ENCODE results near the gene KCNIP1. TPM values are rescaled to one million over a fixed set of nuclear protein-coding genes. Genes with fewer than 3 reads are reported as not detected.

The KCNIP1 gene
- total and polyA plus RNA-seq, 2 of the 8 experiments (the other 6 are each of a cell fraction or from before 2014, with no cell fraction given), result 0.52 to 0.83 TPM

DNA sequence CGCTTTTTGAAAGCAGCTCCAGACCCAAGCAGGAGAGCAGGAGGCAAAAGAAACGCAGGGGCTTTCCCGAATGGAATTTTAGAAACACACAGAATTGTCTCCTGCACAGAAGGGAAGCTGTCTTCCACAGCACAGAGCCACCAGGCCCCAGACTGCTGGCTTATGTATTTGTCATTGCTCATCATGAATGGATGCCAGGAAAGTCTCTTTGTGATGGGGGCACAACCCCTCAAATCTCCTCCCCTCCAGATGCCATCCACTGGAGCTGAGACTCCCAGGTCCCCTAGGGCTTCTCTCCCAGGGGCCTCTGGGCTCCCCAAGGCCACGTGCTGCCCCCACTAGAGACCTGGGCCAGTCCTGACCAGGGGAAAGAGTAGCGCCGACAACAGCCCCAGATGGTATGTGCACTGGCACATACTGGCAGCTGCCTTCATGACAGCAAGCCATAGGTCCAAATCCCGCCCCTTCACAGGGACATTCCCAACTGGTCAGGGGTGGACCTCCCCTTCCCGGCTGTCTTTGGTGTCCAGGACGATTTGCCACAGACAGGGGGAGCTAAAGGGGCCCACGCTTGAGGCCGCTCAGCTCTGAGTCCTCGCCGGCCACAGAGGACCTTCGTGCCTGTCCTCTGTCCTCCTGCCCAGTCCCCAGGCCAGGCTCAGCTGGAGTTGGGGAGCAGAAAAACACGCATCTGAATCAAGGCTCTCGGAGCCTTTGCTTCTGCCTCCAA lies 127.8 kb downstream of the KCNIP1 start (continued):
- TF ChIP-seq TAF7 (optimal IDR thresholded peaks at IDR 0.05; ENCODE audit: borderline replicate concordance, low read depth, low read length) (no peak), SRF (IDR thresholded peaks at IDR 0.05; ENCODE audit: low read depth, low read length) (no peak), RAD21 (IDR thresholded peaks at IDR 0.05 in 1 of 2, conservative IDR thresholded peaks at IDR 0.05 in 1 of 2; ENCODE audit: low read depth in 2 of 2, low read length in 2 of 2) (0 out of 4 replicates have a peak, but pooled peaks of 1 of the 2 experiments have one; percentile 23), KDM4A (IDR thresholded peaks at IDR 0.05; ENCODE audit: low read depth, low read length, severe bottlenecking) (no peak), SUZ12 (IDR thresholded peaks at IDR 0.05; ENCODE audit: low read length) (no peak), TEAD4 (IDR thresholded peaks at IDR 0.05; ENCODE audit: low read depth, low read length) (no peak)
- TF ChIP-seq, protein P1, sequence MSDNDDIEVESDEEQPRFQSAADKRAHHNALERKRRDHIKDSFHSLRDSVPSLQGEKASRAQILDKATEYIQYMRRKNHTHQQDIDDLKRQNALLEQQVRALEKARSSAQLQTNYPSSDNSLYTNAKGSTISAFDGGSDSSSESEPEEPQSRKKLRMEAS (IDR thresholded peaks at IDR 0.05), result peak; percentile 21; the same call in 1 of the 2 replicates

Measured in H1 (cell line).